Heart right ventricle (tissue), 16 donors: ENCODE data around the gene REG3G. TPM values are rescaled to one million over a fixed set of nuclear protein-coding genes. Genes with fewer than 3 reads are reported as not detected.

Experiments
- ATAC-seq, 8 donors: fragments of 200-7000 bp; cut with Tn5 transposase; one replicate each; pipeline ENCODE4 v1.9.1; 2020; ENCODE audit warnings: mild to moderate bottlenecking in 8 of 8, moderate library complexity in 8 of 8, moderate number of reproducible peaks in 1 of 8
- DNase-seq, 2 donors: peaks; one replicate each; pipeline ENCODE4 v3.0.0-alpha.2; 2020
- H3K27ac ChIP-seq, 10 donors: fragments of 200-600 bp; sonication (generic) in 2 of 10; one replicate each; pipeline versions ENCODE4 v1.5.0 to v1.8.0; 2020 to 2022; ENCODE audit warnings: mild to moderate bottlenecking in 3 of 10
- H3K27me3 ChIP-seq, 7 donors: fragments of 200-600 bp; one replicate each; pipeline ENCODE4 v1.8.0; 2021 to 2022; ENCODE audit warnings: mild to moderate bottlenecking in 2 of 7
- H3K36me3 ChIP-seq, 9 donors: fragments of 200-600 bp; sonication (generic) in 1 of 9; one replicate each; pipeline versions ENCODE4 v1.5.0 to v1.8.0; 2020 to 2022; ENCODE audit warnings: mild to moderate bottlenecking in 2 of 9
- H3K4me1 ChIP-seq, 9 donors: fragments of 200-600 bp; sonication (generic) in 1 of 9; one replicate each; pipeline versions ENCODE4 v1.5.0 to v1.8.0; 2020 to 2022; ENCODE audit warnings: mild to moderate bottlenecking in 4 of 9
- H3K4me3 ChIP-seq, 10 donors: fragments of 200-600 bp; sonication (generic) in 2 of 10; one replicate each; pipeline versions ENCODE4 v1.5.0 to v1.8.0; 2020 to 2022; ENCODE audit warnings: mild to moderate bottlenecking in 7 of 10, moderate library complexity in 2 of 10
- H3K9me3 ChIP-seq, 11 donors: fragments of 200-600 bp in 10 of 11; sonication (generic) in 2 of 11; one replicate each; pipeline versions ENCODE4 v1.5.0 to v1.8.0; 2013 to 2022; ENCODE audit warnings: mild to moderate bottlenecking in 2 of 11, control low read depth in 1 of 11, moderate library complexity in 1 of 11
- CTCF ChIP-seq, 9 donors: fragments of 200-600 bp; sonication (generic) in 2 of 9; IDR thresholded peaks; one replicate each; pipeline versions ENCODE4 v1.5.0 to v1.8.0; 2021 to 2022; ENCODE audit warnings: antibody characterized with exemption in 9 of 9, mild to moderate bottlenecking in 5 of 9, moderate library complexity in 1 of 9
- WGBS, 2 donors: extraction: QIAGEN DNeasy Blood & Tissue Kit; methylation state at CpG; one replicate each; pipeline ENCODE4 v1.1.7; 2013; ENCODE audit warnings: inconsistent platforms in 1 of 2; 5-methylcytosine and 5-hydroxymethylcytosine counted together
- intact Hi-C, 10 donors: fragments of 100-400 bp; cut with DNase I; formaldehyde crosslinking; loops; one replicate each; pipeline versions ENCODE4 v1.11.1 to v1.14.2; 2022
- long read RNA-seq, 3 donors: library from polyadenylated mRNA; unstranded; transcript quantifications; one replicate each; pipeline ENCODE4 v2.0.0, GENCODE V29; 2020 to 2021
- polyA plus RNA-seq, 2 donors: library from polyadenylated mRNA; stranded (reverse); fragments of 200-250 nt; gene quantifications; one replicate each; pipeline ENCODE4 v1.2.3, GENCODE V29; 2013
- total RNA-seq, 10 donors: library from RNA; stranded (reverse); fragmentation: NEBNext Ultra II Directional in 3 of 10; extraction: Animal tissue kit (Norgen Biotek cat#: 25700) in 3 of 10; gene quantifications; one replicate each; pipeline versions ENCODE4 v1.2.1 to v1.2.4, GENCODE V29; 2021 to 2023
- donor health status: Arrhythmogenic right ventricular cardiomyopathy.
- donor health status: ischemic (EF 13 %, LVEDD 7.1; RV severe dilation, severe dysfunction).
- donor health status: healthy with polysubstance abuse.
- donor health status: DM: no; HTN: yes; CAD: no.
- donor health status: DM: no; HTN: no; CAD: no.
- donor health status: ischemic (EF 25% LVEDD 6.9; RV normal size, moderate dysfunction).
- donor health status: ischemic (EF 25% LVEDD 5.7; RV mildly dilated, moderate dysfunction).
- donor health status: healthy.
- donor health status: DM: yes; HTN: yes; CAD: no.
- donor health status: Ischemic cardiomyopathy.
- donor health status: ischemic (EF 35%, LVEDD 5.7; RV mildly dilated, moderate dysfunction).
- donor health status: nonischemic (EF 11% LVEDD 7.7; RV severe dilation, severe dysfunction).
- donor health status: DM: yes; HTN: yes; CAD: no.
- donor health status: PGD.
- donor health status: ischemic (EF 29% LVEDD 5.4; RV normal size, mild dysfunction).
- donor health status: nonischemic (EF 23%, LVEDD 6.1; RV moderate dilation, normal function).

The REG3G gene
- total RNA-seq, result under 1 TPM in 1 of 10 donors, not detected in 9; 0.35 TPM
- polyA plus RNA-seq, result under 1 TPM in 1 of 2 donors, not detected in 1; 0.06 TPM
- long read RNA-seq, donor 1, result 0 reads
- long read RNA-seq, donor 2, result 0 reads
- long read RNA-seq, donor 3, result 0 reads

- Histone ChIP-seq H3K27ac (no peak within 1 kb of the TSS), H3K36me3 (no peaks in the 10 kb centered on the region), H3K4me3 (no peak within 1 kb of the TSS), H3K27me3 (peaks cover 0 to 6% (median 0%) of the 10 kb centered on the region in 7 donors), H3K9me3 (peaks cover 0 to 8% (median 0%) of the 10 kb centered on the region in 11 donors), H3K4me1 (no peaks in the 10 kb centered on the region)
- 26 to 39% methylated on average over 3 of the region's 3 CpGs for WGBS, 2 donors
- TF ChIP-seq CTCF (IDR thresholded peaks at IDR 0.05), result no peak
- no peak for DNase-seq
- no peak for ATAC-seq
- intact Hi-C loops, result no loop called here
Measured at GRCh38 chr2:79025421-79025820, at the start of gene REG3G. Gene REG3G (plus strand): TSS chr2:79025702. CDS start chr2:79026094, 392 bp downstream.

- Histone ChIP-seq H3K4me3 (no peak overlapping the region), H3K27me3 (peaks cover 0 to 26% (median 3%) of the 10 kb centered on the region in 7 donors), H3K9me3 (no peaks in the 10 kb centered on the region), H3K4me1 (peaks cover 0 to 4% (median 0%) of the 10 kb centered on the region in 9 donors), H3K27ac (no peak overlapping the region), H3K36me3 (no peaks in the 10 kb centered on the region)
- intact Hi-C loops, result no loop called here
- ATAC-seq (no peak), DNase-seq (no peak)
- 70 to 75% methylated on average over 4 of the region's 4 CpGs for WGBS, 2 donors
- no peak for TF ChIP-seq CTCF (IDR thresholded peaks at IDR 0.05)
Measured at GRCh38 chr2:78977661-78978145, 47.8 kb upstream of the REG3G start.

GRCh38 chr2:78978340-78978739, 47.2 kb upstream of the REG3G start:
- intact Hi-C loops, result no loop called here
- no peaks in the 10 kb centered on the region for H3K36me3 ChIP-seq
- TF ChIP-seq CTCF (IDR thresholded peaks at IDR 0.05), result no peak
- no peak overlapping the region for H3K4me3 ChIP-seq
- H3K27ac ChIP-seq, result no peak overlapping the region
- no peak for ATAC-seq
- DNase-seq, result no peak
- no peaks in the 10 kb centered on the region for H3K9me3 ChIP-seq
- peaks cover 0 to 30% (median 3%) of the 10 kb centered on the region in 7 donors for H3K27me3 ChIP-seq
- peaks cover 0 to 4% (median 0%) of the 10 kb centered on the region in 9 donors for H3K4me1 ChIP-seq

- ATAC-seq (no peak), DNase-seq (no peak)
- Histone ChIP-seq H3K36me3 (no peaks in the 10 kb centered on the region), H3K27ac (no peak overlapping the region), H3K4me1 (peaks cover 0 to 4% (median 0%) of the 10 kb centered on the region in 9 donors), H3K4me3 (no peak overlapping the region), H3K9me3 (no peaks in the 10 kb centered on the region), H3K27me3 (peaks cover 0 to 30% (median 3%) of the 10 kb centered on the region in 7 donors)
- 28 to 32% methylated on average over 9 of the region's 9 CpGs for WGBS, 2 donors
- intact Hi-C loops, result no loop called here
- peak in 7 of 9 donors; percentile 33 to 63 (median 52) for TF ChIP-seq CTCF (IDR thresholded peaks at IDR 0.05)
Measured at GRCh38 chr2:78979380-78980151, 45.9 kb upstream of the REG3G start.
